Keratinocyte (primary cell): ENCODE data around the gene SCAMP2.

ENCODE experiments used
- EZH2 ChIP-seq: IDR thresholded peaks from one replicate; pipeline ENCODE4 v1.6.1; 2012; ENCODE audit warnings: inconsistent platforms, mild to moderate bottlenecking, low read length, moderate library complexity
- TF ChIP-seq, protein P1 (sequence below), 3 experiments: IDR thresholded peaks in 1 of 3; conservative IDR thresholded peaks in 1 of 3; optimal IDR thresholded peaks in 1 of 3; 2 replicates in 2 of 3; 3 replicates in 1 of 3; pipeline versions ENCODE3 to v1.5.1; 2011; ENCODE audit warnings: low read length in 3 of 3, mild to moderate bottlenecking in 3 of 3, moderate library complexity in 2 of 3, control low read depth in 1 of 3, inconsistent platforms in 1 of 3; ENCODE audit not compliant: insufficient read depth in 2 of 3; ENCODE audit errors: extremely low read depth in 1 of 3

- TF ChIP-seq, protein P1, sequence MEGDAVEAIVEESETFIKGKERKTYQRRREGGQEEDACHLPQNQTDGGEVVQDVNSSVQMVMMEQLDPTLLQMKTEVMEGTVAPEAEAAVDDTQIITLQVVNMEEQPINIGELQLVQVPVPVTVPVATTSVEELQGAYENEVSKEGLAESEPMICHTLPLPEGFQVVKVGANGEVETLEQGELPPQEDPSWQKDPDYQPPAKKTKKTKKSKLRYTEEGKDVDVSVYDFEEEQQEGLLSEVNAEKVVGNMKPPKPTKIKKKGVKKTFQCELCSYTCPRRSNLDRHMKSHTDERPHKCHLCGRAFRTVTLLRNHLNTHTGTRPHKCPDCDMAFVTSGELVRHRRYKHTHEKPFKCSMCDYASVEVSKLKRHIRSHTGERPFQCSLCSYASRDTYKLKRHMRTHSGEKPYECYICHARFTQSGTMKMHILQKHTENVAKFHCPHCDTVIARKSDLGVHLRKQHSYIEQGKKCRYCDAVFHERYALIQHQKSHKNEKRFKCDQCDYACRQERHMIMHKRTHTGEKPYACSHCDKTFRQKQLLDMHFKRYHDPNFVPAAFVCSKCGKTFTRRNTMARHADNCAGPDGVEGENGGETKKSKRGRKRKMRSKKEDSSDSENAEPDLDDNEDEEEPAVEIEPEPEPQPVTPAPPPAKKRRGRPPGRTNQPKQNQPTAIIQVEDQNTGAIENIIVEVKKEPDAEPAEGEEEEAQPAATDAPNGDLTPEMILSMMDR (optimal IDR thresholded peaks at IDR 0.05 in 1 of 3, IDR thresholded peaks at IDR 0.05 in 1 of 3, conservative IDR thresholded peaks at IDR 0.05 in 1 of 3; ENCODE audit: extremely low read depth in 1 of 3, insufficient read depth in 2 of 3, low read length in 3 of 3): no peak
- TF ChIP-seq EZH2: no peak
Measured at GRCh38 chr15:74889390-74889882, 16.3 kb upstream of the SCAMP2 start.
